NCI-H446 treated with DMSO at 0.1 percent for 48 hours (cell line): Measurements from ENCODE around the gene CSNK1G1.
"Not testable (repeated sequence)": the region's sequence is repeated elsewhere in the genome, so short reads cannot be mapped to it uniquely, and the experiment has no call there.

ENCODE experiments used
- DNase-seq: peaks from one replicate; lab custom pipeline; 2025; lab: John Stamatoyannopoulos, UW

Gene CSNK1G1

DNA sequence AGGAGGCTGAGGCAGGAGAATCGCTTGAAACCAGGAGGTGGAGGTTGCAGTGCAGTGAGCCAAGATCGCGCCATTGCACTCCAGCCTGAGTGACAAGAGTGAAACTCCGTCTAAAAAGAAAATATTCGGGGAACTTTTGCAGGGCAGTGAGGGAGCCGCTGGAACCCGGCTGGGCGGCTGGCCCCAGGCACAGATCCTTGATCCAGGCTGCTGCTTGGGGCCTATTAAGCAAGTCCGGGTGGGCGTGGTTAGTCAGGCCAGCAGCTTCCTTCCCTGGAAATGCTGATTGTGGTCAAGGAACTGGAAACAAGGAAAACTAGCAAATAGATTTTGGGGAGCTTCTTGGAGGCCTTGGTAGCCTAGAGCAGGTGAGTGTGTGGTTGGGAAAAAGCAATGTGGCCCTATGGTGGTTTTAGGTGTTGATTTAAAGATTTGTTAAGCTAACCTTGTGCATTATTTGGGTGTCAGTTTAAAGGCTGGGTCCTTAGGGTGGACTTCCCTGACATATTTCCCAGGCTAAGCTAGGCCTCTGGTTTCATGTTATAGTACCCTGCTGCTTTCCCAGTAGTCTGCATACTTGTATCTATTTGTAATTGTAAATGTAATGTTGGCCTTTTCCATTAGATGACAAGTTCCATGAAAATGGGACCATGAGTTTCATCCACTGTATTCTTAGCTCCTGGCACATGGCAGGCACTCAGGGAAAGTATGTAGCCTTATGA lies 222.2 kb downstream of the CSNK1G1 start:
- no peak for DNase-seq

DNA sequence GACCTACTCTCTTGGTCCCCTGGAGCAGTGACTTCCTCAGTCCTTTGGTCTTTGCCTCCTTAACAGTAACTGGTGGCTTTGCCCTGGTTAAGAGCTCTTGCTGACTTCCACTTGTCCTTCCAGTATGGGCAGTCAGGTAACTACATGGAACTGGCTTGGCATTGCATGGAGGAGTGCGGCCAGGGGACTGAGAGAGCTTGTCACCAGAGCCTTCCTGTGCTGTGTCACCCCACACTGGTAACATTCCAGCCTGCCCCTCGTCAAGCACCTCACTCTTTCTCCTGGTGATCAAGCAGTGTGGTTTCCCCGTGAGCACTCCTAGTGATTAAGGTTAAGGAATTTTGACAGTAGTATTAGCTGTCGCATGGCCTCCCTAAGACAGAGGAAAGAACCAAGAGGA lies 223.8 kb downstream of the CSNK1G1 start:
- no peak for DNase-seq

DNA sequence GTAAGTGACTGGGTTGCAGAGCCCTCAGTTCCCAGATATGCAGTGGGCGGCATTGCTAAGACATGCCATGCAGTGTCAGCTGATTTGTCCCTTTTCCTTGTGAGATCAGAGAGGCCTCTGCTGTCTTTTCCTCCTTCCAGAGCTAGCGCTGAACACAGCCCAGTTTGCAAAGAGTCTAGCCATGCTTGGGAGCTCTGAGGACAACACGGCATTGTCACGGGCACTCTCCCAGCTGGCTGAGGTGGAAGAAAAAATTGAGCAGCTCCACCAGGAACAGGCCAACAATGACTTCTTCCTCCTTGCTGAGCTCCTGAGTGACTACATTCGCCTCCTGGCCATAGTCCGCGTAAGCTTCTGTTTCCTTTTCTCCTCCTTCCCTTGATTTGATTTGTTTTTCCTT lies 224.4 kb downstream of the CSNK1G1 start:
- no peak for DNase-seq

DNA sequence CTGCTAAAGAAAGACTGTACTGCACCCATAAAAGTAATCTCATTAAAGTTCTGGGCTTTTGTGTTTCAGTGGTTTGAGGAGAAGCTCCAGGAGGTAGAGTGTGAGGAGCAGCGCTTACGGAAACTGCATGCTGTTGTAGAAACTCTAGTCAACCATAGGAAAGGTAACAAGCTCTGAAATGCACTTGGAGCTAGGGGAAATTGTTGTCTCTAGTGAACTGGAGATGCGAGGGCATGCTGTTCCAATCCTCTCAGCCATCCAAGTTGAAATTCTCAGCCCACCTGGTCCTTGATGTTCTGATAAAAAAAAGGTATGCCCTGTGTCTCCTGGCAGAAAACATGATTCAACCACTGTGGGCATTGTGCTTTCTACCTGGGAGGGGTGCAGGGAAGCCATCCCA lies 225.8 kb downstream of the CSNK1G1 start:
- DNase-seq, result no peak

- no peak for DNase-seq
These were observed 228.3 kb downstream of the CSNK1G1 start for GRCh38 chr15:64127521-64128270.

DNA sequence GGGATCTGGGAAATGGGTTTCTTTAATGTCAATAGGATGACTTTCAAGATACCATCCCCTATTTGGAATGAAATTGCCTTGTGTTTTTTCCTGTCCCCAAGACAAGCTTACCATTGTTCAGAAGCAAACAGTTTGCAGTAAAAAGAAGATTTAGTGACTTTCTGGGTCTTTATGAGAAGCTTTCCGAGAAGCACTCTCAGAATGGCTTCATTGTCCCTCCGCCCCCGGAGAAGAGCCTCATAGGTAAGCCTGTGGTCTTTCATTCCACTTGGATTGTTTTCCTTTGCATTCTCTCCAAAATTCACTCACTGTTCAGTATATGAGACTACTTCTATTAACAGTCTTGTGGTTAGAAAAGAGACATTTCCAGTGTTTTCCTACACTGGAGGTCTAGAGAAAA lies 230.0 kb downstream of the CSNK1G1 start:
- no peak for DNase-seq

- DNase-seq, result no peak
These were observed 233.0 kb downstream of the CSNK1G1 start for GRCh38 chr15:64122936-64123351.

DNA sequence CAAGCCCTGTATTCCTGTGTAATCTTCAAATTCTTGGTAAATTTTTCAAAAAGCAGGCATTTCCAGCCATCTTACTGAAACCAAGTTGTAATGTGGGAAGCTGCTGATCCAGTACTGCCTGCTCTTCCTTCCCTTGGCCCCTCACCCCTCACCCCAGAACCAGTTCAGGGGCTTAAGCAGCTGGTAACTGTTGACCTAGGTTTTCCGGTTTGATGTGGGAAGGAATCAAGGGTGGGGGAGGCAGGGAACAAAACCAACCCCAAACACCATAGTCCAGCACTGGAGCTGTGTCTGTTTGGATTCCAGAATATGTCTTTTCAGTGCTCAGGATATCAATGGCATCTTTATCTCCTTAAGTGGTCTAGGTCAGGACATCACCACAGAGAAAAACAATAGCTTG lies 233.5 kb downstream of the CSNK1G1 start:
- no peak for DNase-seq

DNA sequence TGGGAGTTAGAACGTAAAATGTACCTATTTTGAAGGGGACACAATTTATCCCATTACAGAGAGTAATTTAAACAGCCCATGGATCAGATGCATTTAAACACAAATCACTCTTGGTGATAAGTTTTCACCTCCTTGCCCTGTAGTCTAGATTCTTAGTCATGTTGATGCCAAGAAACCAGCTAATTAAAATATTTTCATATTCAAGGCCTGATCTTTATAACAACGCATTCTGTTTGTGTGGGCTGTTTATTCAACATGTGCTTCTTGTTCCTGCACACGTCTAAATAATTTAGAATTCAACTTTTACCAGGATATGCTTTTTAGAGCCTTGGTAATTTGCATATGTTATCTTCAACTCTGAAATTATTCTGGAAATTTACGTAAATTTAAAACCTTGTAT lies 234.4 kb downstream of the CSNK1G1 start:
- no peak for DNase-seq

GRCh38 chr15:64120322-64120721 lies 235.7 kb downstream of the CSNK1G1 start:
- not testable (repeated sequence) for DNase-seq

- DNase-seq, result no peak
These were observed 238.1 kb downstream of the CSNK1G1 start for GRCh38 chr15:64117759-64118487.
